Stimulated activated CD8-positive, alpha-beta memory T cell treated with anti-CD3 and anti-CD28 coated beads, Interleukin-15, amount 100 ng/mL, for 24 hours (primary cell): Measurements from ENCODE around the gene APOH.

Source experiments
- DNase-seq: peaks from one replicate; pipeline ENCODE4 v3.0.0-alpha.2; 2020; ENCODE audit warnings: low read depth

The APOH gene

DNA sequence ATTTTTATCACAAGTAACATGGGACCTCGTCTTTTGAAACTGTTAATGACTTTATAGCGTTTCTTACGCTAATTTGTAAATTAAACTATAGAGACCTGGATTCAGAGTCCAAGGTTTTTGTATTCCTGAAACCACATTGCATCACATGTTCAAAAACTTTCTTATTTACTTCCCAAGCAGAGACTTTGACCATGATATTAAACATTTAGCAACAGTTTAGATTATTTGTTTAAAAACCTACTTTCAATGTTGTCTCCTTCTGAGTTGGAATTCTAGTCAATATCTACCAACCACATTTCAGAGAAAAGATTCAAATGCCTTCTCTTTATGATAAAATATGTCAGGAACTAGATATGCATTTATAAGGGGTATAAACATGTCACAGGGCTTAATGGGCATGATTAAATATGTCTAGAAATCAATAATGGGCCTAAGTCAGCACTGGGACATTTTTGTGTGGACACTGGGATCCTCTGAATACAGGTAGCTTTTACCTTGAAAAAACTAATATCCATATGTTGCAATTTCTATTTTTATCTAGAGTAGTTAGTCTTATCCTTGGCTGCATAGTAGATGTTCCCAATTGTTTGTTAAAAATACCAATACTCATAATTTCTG, 6.3 kb upstream of the APOH start:
- no peak for DNase-seq

DNA sequence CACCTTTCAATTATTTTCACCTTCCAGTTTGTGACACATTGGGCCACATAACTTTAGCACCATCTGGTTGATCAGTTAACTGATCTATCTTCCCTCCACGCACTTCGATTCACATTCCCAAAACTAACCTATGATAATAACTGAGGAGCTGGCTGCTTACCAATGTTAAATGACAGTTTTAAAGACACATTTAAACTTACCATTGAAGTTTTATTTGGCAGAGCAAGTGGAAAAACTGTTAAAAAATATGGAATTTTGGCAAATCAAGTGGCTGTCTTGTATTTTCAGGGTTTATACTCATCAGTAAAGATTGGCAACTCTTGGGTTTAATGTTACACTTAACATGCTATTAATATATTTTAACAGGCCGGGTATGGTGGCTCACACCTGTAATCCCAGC, 5.4 kb upstream of the APOH start:
- DNase-seq = no peak

DNA sequence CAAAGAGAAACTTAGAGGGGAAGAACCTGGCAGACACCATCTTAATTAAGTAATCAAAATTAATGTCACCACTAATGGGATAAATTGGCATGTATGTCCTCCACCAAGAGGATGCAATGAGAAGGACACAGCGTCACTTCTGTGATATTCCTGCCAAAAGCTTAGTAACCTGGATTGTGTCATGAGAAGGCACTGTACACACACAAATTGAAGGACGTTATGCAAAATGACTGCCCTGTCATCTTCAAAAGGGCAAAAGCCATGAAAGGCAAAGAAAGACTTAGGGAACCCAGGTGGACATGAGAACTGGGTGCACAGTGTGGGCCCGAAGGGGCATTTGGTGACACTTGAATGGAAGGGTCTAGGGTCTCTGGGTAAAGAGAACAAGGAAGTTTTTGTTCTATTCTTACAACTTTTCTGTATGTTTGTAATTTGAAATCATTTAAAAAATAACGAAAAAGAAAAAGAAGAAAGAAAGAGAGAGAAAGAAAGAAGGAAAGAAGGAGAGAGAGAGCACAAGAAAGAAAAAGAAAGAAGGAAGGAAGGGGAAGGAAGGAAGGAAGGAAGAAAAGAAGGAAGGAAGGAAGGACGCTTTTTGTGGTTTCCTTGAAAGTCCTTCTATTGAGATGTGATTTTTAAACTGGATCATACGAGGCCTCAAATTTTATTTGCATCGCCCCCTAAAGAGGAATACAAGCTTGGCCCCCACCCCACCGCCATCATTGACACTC, 4.0 kb upstream of the APOH start:
- no peak for DNase-seq

DNA sequence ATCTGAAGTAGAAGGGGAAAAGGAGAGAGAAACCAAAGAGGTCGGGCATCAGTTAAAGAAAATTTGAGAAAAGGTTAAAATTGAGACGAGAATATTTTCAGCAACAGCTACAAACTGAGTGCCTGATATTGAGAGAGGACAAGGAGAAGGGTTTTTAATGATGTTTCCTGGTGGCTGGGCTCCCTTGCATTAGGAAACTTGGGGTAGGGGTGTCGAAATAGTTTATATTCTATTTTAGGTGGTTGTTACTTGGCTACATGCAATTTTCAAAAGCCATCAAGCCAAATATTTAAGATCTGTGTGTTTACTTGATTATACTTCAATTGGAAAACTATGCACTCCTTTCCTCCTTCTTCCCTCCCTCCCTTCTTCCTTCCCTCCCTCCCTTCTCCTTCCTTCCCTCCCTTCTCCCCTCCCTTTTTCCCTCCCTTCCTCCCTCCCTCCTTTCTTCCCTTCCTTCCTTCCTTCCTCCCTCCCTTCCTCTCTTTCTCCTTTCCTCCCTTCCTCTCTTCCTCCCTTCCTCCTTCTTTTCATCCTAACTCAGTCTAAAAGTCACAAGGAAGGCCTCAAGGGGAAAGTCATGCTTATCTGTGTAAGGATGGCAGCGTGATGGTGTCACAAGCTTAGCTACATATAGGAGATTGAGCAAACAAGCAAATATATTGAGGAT, 1.8 kb upstream of the APOH start:
- DNase-seq = no peak

DNA sequence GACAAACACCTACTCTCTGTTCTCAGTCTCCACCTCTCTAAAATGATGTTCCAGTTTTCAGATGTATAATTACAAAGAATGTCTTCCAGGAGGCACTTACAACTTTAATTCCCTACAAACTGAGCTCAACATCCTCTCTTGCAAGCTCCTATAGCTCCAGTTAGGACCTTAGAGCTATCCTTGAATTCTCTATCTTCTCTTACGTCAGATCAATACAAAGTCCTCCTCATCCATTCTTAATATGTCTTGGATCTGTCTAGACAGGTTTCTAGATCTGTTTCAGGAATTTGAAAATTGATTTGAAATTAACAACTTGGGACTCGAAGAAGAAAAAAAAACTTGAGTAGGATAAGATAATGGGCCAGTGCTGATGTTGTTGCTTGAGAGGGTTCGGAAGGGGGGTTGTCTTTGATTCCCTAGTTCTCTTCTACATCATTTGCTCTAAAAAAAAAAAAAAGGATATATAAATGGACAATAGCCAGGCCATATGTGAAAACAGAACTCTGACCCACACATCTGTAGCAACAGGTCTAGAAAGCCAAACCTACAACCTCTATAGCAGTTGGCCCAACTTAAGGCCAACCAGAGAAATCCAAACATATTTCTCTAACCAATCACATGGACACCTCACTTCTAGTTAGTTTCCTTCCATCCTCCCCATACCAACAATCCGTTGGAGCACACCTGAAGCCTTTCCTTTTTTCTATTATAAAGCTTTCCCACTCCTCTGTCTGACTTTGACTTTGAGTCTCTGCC, 746 bp upstream of the APOH start:
- no peak for DNase-seq

DNA sequence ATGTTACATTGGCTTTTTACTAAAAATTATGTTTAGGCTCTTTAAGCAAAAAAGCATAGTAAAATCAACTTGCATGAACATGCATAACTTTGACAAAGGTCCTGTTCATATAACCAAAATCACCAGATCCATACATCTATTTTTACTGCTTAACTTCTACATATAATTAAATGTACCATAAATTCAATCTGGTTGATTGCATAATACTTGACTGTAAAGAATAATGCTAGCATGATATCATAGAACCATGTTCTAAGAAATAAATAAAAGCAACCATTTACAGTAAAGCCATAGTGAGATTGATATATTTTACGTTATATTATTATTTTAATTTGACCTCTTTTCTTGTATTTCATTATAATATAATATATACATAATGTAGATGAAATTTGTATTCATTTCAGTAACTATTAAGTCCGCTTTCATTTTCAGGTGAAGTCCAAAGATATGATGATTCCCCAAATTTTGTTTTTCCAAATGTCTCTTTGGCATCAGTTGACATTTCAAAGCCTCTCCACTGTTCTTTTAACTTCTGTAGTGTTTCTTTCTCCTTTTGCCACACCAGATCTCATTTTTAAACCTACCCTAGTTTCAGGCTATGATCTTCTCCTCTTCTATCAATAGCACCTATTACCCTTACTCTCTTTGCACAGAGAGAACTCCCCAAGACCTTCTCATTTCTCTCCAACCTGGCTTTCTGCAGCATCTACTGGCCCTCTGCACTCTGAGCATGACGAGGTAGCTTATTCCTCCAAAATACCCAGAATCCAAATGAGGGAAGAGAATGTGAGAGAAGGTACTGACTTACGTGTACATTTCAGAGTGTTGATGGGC, 1.8 kb downstream of the APOH start:
- no peak for DNase-seq

DNA sequence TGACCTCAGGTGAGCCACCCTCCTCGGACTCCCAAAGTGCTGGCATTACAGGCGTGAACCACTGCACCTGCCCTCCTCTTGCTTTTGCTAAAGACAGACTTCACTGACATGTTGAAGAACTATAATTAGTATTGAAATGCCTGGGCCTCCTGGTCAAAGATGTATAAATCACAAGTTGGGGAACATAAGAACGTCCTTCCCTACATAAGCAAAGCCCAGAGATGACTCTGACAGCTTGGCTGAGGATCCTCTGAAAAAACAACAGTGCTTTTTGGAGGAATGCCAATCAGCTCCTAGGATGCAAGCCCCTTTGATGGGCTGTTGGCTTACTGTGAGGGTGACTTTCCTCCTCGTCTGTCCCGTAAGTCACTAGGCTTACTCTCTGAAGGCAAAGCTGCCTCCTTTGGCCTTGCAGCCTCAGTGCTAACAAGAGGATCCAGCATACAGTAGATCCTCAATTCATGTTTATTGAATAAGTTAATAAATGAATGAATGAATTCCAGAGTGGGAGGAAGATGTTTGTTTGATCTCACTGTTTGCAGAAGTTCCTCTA, 6.3 kb downstream of the APOH start:
- DNase-seq = no peak

DNA sequence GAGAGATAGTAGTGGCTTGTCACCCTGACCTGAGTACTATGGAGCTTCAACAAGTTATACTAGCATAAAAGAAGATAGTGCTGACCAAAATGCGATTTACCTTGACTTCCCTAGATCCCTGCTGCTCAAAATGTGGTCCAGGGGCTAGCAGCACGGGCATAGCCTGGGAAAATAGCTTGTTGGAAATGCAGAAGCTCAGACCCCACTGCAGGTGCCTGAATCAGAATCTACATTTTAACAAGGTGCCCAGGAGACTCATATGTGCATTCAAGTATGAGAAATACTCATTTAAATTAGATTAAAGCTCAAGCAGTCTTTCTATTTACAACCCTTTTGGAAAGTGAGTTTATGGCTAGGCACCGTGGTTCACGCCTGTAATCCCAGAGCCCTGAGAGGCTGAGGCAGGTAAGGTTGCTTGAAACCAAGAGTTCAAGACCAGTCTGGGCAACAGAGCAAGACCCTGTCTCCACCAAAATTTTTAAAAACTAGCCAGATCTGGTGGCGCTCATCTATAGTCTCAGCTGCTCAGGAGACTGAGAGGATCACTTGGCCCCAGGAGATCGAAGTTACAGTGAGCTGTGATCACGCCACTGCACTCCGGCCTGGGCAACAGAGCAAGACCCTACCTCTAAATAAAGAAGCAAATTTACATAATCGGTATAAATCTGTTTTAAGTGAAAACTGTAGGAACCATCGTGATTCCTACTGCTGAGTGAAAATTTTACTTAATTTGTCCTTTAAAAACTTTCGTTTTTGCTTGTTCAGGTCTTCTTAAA, 7.3 kb downstream of the APOH start:
- no peak for DNase-seq

DNA sequence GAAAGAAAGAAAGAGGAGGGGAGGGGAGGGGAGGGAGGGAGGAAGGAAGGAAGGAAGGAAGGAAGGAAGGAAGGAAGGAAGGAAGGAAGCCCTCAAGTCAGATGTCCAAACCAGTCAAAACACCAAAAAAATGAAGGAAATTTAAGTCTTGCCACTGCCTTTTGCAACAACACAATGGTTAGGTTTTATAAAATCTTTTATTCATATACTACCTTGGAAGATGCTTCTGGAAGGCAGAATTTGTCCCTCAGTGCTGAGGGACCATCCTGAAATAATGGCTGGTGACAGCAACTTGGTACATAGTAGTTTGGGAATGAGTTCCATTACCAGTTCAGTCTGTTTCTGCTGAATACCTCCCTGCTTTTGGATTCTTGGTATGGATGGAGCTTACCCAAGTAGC, 7.9 kb downstream of the APOH start:
- no peak for DNase-seq

DNA sequence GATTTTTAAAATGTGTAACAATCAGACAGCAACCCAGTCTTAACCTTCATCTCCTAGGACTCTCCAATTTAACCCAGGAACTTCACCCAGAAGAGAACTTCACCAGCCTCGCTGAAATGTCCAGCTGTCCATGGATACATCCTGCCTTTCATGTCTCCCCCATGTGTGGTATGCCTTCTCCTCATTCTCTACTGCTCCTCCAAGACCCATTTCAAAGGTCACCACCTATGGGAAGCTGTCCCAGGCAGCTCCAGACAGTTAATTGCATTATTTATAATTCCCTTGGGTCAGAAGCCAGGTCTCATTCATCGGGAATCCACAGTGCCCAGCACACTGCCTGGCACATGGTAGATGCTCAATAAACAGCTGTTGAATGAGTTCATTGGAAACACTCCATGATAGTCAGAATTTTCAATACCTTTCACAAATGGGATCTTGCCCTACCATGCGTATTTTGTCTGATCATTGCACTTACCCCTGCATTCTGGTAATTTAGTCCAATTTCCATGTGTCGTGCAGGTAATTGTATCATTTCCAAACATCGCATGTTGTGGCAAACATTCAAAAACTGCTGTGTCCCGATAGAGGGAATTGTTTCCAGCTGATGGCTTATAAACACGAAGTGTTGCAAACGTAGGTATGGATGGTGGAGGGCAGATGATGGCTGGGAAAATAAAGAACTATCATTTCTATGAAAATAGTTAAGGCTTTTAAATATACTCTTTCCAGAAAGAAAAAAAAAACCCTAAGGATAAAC, 9.0 kb downstream of the APOH start:
- no peak for DNase-seq

DNA sequence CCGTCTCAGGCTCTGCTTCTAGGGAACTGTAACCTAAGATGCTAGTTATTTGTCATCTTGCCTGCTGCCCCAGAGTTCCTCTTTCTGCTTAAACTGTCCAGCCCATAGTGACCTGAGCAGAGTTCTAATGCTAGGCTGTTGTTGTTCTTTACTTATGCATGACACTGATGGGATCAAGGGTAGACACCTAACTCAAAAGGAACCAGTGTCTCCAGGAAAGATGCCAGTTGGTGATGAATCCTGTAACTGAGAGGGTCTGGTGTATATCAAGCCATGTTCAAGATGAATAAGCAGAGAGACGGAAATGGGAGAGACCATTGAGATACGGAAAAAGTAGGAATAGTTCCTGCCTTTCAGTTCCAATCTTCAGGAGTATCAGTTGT, 13.7 kb downstream of the APOH start:
- no peak for DNase-seq

DNA sequence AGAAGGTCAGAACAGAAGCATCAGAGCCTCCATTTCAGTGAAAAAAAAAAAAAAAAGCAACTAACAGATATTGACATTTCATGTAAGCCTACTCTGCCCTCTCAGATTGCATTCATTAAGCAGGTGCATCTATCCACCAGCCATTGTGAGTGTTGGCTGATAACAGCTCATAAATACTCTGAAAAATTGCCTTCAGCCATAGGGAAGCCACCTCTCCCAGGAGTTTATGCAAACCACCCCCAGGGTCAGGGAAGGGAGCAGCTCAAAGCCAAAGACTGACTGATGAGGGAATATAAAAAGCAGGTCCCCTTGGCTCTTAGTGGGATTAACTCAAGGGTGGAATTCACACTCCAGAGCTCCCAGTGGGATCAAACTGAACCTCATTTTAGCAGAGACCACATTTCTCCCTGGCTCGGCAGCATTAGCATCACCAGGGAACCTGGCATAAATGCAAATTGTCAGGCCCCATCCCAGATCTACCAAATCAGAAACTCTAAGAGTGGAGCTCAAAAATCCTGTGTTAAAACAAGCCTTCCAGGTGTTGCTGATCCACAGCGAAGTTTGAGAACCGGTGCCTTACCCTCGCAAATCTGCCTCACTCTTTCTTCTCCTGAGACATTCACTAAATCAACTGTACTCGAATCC, 14.2 kb downstream of the APOH start:
- no peak for DNase-seq

DNA sequence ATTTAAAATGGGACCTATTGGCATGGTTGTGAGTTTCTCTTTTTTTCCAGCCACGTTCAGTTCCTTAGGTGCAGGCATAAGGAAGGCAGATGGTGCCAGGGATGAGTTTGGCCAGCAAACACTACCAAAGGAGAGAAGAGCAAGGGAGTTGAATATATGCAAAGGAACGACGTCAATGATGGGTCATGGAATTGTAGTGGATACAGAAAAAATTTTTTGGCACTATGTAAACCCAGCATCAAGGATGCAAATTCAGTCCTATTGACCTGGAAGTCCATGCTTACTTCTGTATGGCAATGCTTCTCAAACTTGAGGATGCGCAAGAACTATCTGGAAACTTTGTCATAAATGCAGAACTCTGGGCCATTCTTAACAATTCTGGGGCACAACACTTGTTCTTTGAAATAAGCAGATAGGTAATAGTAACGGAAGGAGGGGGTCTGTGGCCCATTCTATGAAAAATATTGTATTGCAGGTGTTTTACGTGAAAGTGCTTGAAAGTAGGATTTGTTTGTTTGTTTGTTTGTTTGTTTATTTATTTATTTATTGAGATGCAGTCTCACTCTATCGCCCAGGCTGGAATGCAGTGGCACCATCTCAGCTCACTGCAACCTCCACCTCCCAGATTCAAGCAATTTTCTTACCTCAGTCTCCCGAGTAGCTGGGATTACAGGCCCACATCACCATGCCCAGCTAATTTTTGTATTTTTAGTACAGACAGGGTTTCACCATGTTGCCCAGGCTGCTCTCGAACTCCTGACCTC, 18.0 kb downstream of the APOH start:
- no peak for DNase-seq

DNA sequence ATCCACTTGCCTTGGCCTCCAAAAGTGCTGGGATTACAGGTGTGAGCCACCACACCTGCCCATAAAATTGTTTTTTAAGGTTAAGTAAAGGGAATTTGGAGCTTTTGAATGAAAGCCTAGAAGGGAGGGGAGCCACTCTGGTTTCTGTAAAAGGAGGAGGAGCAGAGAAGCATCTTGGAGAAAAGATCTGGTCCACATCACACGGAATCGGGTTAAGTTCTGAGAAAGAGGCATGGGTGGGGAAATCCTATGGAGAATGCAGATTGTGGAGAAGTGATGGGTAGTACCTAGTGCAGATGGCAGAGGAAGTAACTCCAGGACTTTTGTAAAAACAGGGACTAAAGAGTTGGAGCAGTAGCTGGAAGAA, 19.0 kb downstream of the APOH start:
- no peak for DNase-seq

DNA sequence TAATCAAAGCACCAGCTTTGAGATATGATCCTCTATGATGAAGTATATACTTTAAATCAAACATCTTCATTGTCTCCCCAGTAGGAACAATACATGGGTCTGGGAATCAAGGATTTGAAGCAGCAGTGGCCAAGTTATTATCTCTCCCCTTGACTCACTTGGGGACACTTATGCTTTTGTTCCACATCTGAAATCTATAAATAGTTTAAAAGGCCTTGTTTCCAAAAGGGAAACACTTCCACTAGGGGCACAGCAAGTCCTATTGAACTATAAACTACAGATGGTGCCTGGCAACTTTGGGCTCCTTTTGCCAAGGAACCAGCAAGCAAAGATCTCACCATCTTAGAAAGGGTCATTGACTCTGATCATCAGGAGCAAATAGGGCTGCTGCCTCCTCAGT, 21.3 kb downstream of the APOH start:
- DNase-seq = no peak

DNA sequence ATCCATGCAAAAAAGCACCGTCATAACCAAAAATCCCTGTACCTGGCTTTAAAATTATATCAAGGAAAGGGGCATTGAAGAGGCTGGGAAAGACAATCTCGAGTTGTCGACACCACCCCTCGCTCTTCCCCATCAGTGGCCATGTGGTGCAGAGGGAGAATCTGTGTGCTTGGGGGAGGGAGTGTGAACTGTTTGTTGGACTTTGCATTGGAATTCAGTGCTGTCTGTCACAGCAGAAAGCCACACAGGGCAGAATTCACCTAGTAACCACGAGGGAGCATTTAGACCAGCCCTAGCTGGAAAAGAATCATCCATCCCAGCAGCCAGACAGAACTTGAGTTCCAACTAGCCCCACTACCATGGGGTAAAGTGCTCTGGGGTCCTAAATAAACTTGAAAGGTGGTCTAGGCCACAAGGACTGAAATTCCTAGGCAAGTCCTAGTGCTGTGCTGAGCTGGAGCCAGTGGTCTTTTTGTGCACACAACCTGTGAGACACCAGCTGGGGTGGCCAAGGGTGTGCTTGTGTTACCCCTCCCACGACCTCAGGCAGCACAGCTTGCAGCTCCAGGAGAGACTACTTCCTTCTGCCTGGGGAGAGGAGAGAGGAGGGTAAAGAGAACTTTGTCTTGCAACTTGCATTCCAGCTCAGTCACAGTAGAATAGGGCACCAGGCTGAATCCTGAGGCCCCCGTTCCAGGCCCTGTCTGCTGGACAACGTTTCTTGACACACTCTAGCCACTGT, 25.8 kb downstream of the APOH start:
- no peak for DNase-seq

DNA sequence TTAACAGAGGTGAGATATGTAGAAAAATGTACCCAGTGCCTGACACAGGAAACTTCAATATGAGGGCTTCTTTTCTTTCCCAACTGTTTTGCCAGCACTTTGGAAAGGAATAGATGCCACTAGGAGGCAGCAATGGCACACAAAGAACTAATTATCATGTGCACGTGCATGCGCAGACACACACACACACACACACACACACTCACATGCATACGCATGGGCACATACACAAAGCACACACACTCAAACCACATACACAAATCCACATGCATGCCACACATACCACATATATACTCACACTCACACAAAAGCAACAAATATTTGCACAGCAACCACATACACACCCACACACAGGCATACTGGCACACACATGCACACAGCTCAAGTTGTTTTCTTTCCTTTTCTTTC, 28.5 kb downstream of the APOH start:
- DNase-seq = no peak

DNA sequence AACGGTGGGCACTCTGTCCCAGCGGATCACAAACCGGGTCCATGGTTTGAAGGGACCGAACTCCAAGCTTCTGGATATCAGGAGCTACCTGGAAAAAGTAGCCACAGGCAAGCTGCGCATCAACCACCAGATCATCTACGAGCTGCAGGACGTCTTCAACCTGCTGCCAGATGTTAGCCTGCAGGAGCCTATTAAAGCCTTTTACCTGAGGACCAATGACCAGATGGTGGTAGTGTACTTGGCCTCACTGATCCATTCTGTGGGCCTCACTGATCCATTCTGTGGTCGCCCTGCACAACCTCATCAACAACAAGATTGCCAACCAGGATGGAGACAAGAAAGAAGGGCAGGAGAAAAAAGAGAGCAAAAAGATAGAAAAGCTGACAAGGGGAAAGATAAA, 31.0 kb downstream of the APOH start:
- no peak for DNase-seq
